Heart right ventricle (tissue), 16 donors: ENCODE measurements around the gene LEMD2. TPM values are rescaled to one million over a fixed set of nuclear protein-coding genes. Genes with fewer than 3 reads are reported as not detected.
A peak's percentile ranks its signal among the peaks of the same experiment; 100 is the strongest.

Experiments
- ATAC-seq, 8 donors: fragments of 200-7000 bp; cut with Tn5 transposase; one replicate each; pipeline ENCODE4 v1.9.1; 2020; ENCODE audit warnings: mild to moderate bottlenecking in 8 of 8, moderate library complexity in 8 of 8, moderate number of reproducible peaks in 1 of 8
- DNase-seq, 2 donors: peaks; one replicate each; pipeline ENCODE4 v3.0.0-alpha.2; 2020
- H3K27ac ChIP-seq, 10 donors: fragments of 200-600 bp; sonication (generic) in 2 of 10; one replicate each; pipeline versions ENCODE4 v1.5.0 to v1.8.0; 2020 to 2022; ENCODE audit warnings: mild to moderate bottlenecking in 3 of 10
- H3K27me3 ChIP-seq, 7 donors: fragments of 200-600 bp; one replicate each; pipeline ENCODE4 v1.8.0; 2021 to 2022; ENCODE audit warnings: mild to moderate bottlenecking in 2 of 7
- H3K36me3 ChIP-seq, 9 donors: fragments of 200-600 bp; sonication (generic) in 1 of 9; one replicate each; pipeline versions ENCODE4 v1.5.0 to v1.8.0; 2020 to 2022; ENCODE audit warnings: mild to moderate bottlenecking in 2 of 9
- H3K4me1 ChIP-seq, 9 donors: fragments of 200-600 bp; sonication (generic) in 1 of 9; one replicate each; pipeline versions ENCODE4 v1.5.0 to v1.8.0; 2020 to 2022; ENCODE audit warnings: mild to moderate bottlenecking in 4 of 9
- H3K4me3 ChIP-seq, 10 donors: fragments of 200-600 bp; sonication (generic) in 2 of 10; one replicate each; pipeline versions ENCODE4 v1.5.0 to v1.8.0; 2020 to 2022; ENCODE audit warnings: mild to moderate bottlenecking in 7 of 10, moderate library complexity in 2 of 10
- H3K9me3 ChIP-seq, 11 donors: fragments of 200-600 bp in 10 of 11; sonication (generic) in 2 of 11; one replicate each; pipeline versions ENCODE4 v1.5.0 to v1.8.0; 2013 to 2022; ENCODE audit warnings: mild to moderate bottlenecking in 2 of 11, control low read depth in 1 of 11, moderate library complexity in 1 of 11
- WGBS, 2 donors: extraction: QIAGEN DNeasy Blood & Tissue Kit; methylation state at CpG; one replicate each; pipeline ENCODE4 v1.1.7; 2013; ENCODE audit warnings: inconsistent platforms in 1 of 2; 5-methylcytosine and 5-hydroxymethylcytosine counted together
- intact Hi-C, 10 donors: fragments of 100-400 bp; cut with DNase I; formaldehyde crosslinking; loops; one replicate each; pipeline versions ENCODE4 v1.11.1 to v1.14.2; 2022
- polyA plus RNA-seq, 2 donors: library from polyadenylated mRNA; stranded (reverse); fragments of 200-250 nt; gene quantifications; one replicate each; pipeline ENCODE4 v1.2.3, GENCODE V29; 2013
- total RNA-seq, 10 donors: library from RNA; stranded (reverse); fragmentation: NEBNext Ultra II Directional in 3 of 10; extraction: Animal tissue kit (Norgen Biotek cat#: 25700) in 3 of 10; gene quantifications; one replicate each; pipeline versions ENCODE4 v1.2.1 to v1.2.4, GENCODE V29; 2021 to 2023
- TF ChIP-seq, protein P1 (sequence below), 9 donors: fragments of 200-600 bp; sonication (generic) in 2 of 9; IDR thresholded peaks; one replicate each; pipeline versions ENCODE4 v1.5.0 to v1.8.0; 2021 to 2022; ENCODE audit warnings: antibody characterized with exemption in 9 of 9, mild to moderate bottlenecking in 5 of 9, moderate library complexity in 1 of 9
- donor health status: Arrhythmogenic right ventricular cardiomyopathy.
- donor health status: ischemic (EF 13 %, LVEDD 7.1; RV severe dilation, severe dysfunction).
- donor health status: healthy with polysubstance abuse.
- donor health status: DM: no; HTN: yes; CAD: no.
- donor health status: DM: no; HTN: no; CAD: no.
- donor health status: ischemic (EF 25% LVEDD 6.9; RV normal size, moderate dysfunction).
- donor health status: ischemic (EF 25% LVEDD 5.7; RV mildly dilated, moderate dysfunction).
- donor health status: healthy.
- donor health status: DM: yes; HTN: yes; CAD: no.
- donor health status: Ischemic cardiomyopathy.
- donor health status: ischemic (EF 35%, LVEDD 5.7; RV mildly dilated, moderate dysfunction).
- donor health status: nonischemic (EF 11% LVEDD 7.7; RV severe dilation, severe dysfunction).
- donor health status: DM: yes; HTN: yes; CAD: no.
- donor health status: PGD.
- donor health status: ischemic (EF 29% LVEDD 5.4; RV normal size, mild dysfunction).
- donor health status: nonischemic (EF 23%, LVEDD 6.1; RV moderate dilation, normal function).

Gene LEMD2
- total and polyA plus RNA-seq, 12 donors: 18.5 to 45.9 (median 27.0) TPM

DNA sequence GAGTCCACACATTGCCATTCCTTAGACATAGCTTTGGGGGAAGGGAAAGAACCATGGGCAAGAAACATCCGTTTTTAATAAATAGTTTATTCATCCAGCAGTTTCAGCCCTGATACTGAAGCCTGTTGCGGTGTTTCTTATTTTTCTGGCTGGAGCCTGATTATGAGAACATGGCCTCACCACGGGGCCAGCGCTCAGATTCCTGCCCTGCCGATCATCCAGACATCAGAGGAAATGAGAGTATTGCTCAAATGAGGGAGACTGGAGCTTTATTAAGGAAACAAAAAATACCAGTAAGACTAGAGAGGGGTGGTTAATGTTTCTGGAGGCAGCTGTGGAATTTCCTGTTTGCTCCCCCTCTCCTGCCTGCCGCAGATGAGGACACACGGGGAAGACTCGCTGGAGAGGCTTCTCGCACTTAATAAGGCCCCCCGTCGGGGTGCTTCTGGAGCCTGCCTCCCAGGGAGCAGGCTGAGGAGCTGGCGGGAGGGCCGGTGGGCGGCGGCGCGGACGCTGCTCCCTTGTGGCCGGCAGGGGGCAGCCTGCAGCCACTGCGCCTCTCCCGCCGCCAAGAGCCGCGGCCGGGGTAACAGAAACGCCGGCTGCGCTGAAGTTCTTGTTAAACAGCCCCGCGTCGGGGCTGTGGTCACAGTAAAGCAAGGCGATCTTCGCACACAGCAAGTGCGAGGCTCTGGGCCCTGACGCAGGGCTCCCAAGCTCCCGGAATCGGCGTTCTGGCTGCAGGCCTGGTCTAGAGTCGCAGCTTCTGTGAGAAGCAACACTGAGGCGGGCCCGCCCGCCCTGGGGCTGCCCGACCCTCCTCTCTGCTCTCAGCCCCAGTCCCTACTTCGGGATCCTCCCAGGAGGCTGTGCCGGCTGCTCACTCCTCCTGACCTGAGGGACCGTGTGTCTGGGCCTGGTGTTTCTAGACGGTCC is 17.5 kb downstream of the LEMD2 start:
- intact Hi-C loops: loop anchor here in 9 of 10 donors (2.0 to 5.0 kb wide), 5 partner anchors 255 to 383 kb away; no protein-coding TSS in a partner anchor
- peak; percentile 70 to 89 (median 82) for ATAC-seq
- TF ChIP-seq, protein P1, sequence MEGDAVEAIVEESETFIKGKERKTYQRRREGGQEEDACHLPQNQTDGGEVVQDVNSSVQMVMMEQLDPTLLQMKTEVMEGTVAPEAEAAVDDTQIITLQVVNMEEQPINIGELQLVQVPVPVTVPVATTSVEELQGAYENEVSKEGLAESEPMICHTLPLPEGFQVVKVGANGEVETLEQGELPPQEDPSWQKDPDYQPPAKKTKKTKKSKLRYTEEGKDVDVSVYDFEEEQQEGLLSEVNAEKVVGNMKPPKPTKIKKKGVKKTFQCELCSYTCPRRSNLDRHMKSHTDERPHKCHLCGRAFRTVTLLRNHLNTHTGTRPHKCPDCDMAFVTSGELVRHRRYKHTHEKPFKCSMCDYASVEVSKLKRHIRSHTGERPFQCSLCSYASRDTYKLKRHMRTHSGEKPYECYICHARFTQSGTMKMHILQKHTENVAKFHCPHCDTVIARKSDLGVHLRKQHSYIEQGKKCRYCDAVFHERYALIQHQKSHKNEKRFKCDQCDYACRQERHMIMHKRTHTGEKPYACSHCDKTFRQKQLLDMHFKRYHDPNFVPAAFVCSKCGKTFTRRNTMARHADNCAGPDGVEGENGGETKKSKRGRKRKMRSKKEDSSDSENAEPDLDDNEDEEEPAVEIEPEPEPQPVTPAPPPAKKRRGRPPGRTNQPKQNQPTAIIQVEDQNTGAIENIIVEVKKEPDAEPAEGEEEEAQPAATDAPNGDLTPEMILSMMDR (IDR thresholded peaks at IDR 0.05): peak; percentile 93 to 99 (median 97)
- H3K9me3 ChIP-seq: peaks cover 0 to 5% (median 0%) of the 10 kb centered on the region in 11 donors
- peak overlapping the region in 9 of 10 donors; percentile 8 to 69 (median 48) for H3K27ac ChIP-seq
- peaks cover 0 to 3% (median 0%) of the 10 kb centered on the region in 7 donors for H3K27me3 ChIP-seq
- 14 to 15% methylated on average over 47 of the region's 47 CpGs for WGBS, 2 donors
- H3K4me1 ChIP-seq: peaks cover 11 to 42% (median 26%) of the 10 kb centered on the region in 9 donors
- peak; percentile 50 to 73 for DNase-seq
- peak overlapping the region in 4 of 10 donors; percentile 10 to 38 (median 16) for H3K4me3 ChIP-seq
- H3K36me3 ChIP-seq: peaks cover 8 to 45% (median 32%) of the 10 kb centered on the region in 9 donors

DNA sequence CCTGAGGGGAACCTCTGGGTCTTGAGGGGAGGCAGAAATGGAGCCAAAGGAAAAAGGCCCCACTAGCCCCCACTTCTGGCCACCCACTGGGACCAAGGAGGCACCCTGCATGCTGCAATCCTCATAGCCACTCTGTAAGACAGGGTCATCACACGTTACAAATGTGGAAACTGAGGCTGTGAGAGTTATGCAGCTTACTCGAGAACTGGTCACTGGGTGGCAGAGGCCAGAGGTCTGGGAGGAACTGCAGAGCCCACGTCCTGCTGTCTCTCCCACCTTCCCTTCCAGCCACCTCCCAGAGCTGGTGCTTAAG is 18.1 kb downstream of the LEMD2 start:
- H3K36me3 ChIP-seq: peaks cover 5 to 39% (median 27%) of the 10 kb centered on the region in 9 donors
- H3K4me3 ChIP-seq: no peak overlapping the region
- TF ChIP-seq, protein P1 (IDR thresholded peaks at IDR 0.05): no peak
- DNase-seq: no peak
- 32 to 38% methylated on average over 3 of the region's 3 CpGs for WGBS, 2 donors
- ATAC-seq: peak in 3 of 8 donors; percentile 2 to 20 (median 2)
- peaks cover 0 to 3% (median 0%) of the 10 kb centered on the region in 7 donors for H3K27me3 ChIP-seq
- intact Hi-C loops: loop anchor here in 9 of 10 donors (2.0 to 5.0 kb wide), 5 partner anchors 256 to 384 kb away; no protein-coding TSS in a partner anchor
- peaks cover 0 to 5% (median 0%) of the 10 kb centered on the region in 11 donors for H3K9me3 ChIP-seq
- H3K4me1 ChIP-seq: peaks cover 11 to 42% (median 26%) of the 10 kb centered on the region in 9 donors
- peak overlapping the region in 5 of 10 donors; percentile 8 to 69 (median 30) for H3K27ac ChIP-seq

DNA sequence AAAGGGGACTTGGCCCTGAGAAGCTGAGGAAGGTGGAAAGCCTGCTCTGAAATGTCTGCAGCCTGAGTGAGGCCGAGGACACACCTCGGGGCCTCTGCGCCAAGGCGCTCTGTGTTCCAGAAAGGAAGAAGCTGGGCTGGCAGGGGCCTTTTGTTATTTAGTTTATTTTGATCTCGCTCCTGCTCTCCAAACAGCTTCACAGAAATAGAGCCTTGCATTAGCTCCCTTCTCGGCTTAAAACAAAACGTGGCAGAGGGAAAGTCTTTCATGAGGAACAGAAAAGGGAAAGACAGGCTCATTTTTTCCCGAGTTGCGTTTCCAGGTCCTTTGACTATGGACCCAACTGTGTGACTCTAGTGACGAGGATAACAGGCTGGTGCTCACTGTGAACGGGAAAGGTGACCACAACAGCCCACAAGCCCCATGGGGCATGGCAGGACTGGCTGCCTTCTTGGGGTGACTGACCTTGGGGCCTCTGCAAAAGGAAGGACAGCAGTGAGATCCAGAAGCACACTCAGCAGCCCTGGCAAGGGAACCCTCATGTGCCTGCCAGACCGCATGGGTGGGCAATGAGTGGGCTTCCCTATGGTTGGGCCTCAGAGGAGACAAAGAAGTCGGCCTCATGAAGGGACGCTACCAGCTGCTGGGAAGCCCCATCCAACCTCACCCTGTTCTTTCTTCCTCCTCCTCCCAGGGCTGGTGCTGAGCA is 18.7 kb downstream of the LEMD2 start:
- intact Hi-C loops: loop anchor here in 9 of 10 donors (2.0 to 5.0 kb wide), 5 partner anchors 257 to 385 kb away; no protein-coding TSS in a partner anchor
- Histone ChIP-seq H3K4me3 (no peak overlapping the region), H3K27me3 (peaks cover 0 to 3% (median 0%) of the 10 kb centered on the region in 7 donors), H3K36me3 (peaks cover under 1 to 34% (median 22%) of the 10 kb centered on the region in 9 donors), H3K27ac (no peak overlapping the region), H3K9me3 (peaks cover 0 to 5% (median 0%) of the 10 kb centered on the region in 11 donors), H3K4me1 (peaks cover 11 to 42% (median 26%) of the 10 kb centered on the region in 9 donors)
- DNase-seq (no peak), ATAC-seq (peak in 1 of 8 donors; percentile 5)
- 38 to 57% methylated on average over 14 of the region's 14 CpGs for WGBS, 2 donors
- TF ChIP-seq, protein P1 (IDR thresholded peaks at IDR 0.05): no peak
